Mucosa of gallbladder (tissue), 1 donor: ENCODE results near the gene CNPY4. TPM values are rescaled to one million over a fixed set of nuclear protein-coding genes. Genes with fewer than 3 reads are reported as not detected.

ENCODE experiments used
- DNase-seq: peaks from one replicate; pipeline ENCODE4 v3.0.0-alpha.2; 2020; ENCODE audit warnings: low spot score
- total RNA-seq: library from RNA; stranded (reverse); gene quantifications from one replicate; pipeline ENCODE4 v1.2.1, GENCODE V29; 2021
- donor health status: DM: no; HTN: no; CAD: no.

The CNPY4 gene
- total RNA-seq, 1 donor from 2014 or later, result 34.0 TPM

- DNase-seq, result no peak
Observed at GRCh38 chr7:100091411-100092181, 27.8 kb upstream of the CNPY4 start.

- no peak for DNase-seq
Observed at GRCh38 chr7:100093054-100093453, 26.4 kb upstream of the CNPY4 start.

- DNase-seq, result peak; percentile 39
Observed at GRCh38 chr7:100093498-100093897, 25.9 kb upstream of the CNPY4 start.

- no peak for DNase-seq
Observed at GRCh38 chr7:100093925-100094486, 25.4 kb upstream of the CNPY4 start.

- no peak for DNase-seq
Observed at GRCh38 chr7:100095289-100095688, 24.1 kb upstream of the CNPY4 start.

- DNase-seq, result no peak
Observed at GRCh38 chr7:100095704-100096103, 23.7 kb upstream of the CNPY4 start.

GRCh38 chr7:100098913-100099312, 20.5 kb upstream of the CNPY4 start:
- no peak for DNase-seq

- no peak for DNase-seq
Observed at GRCh38 chr7:100099452-100099851, 20.0 kb upstream of the CNPY4 start.

GRCh38 chr7:100100420-100101015, 18.9 kb upstream of the CNPY4 start:
- peak; percentile 91 for DNase-seq

GRCh38 chr7:100101016-100101862, 18.2 kb upstream of the CNPY4 start, which contains the start of the genes AP4M1 and MCM7:
Gene AP4M1 (plus strand): TSS chr7:100101643. CDS start chr7:100101715, 72 bp downstream.
Gene MCM7 (minus strand): TSS chr7:100101397. CDS start chr7:100101294, 103 bp downstream.
- DNase-seq, result peak; percentile 99

GRCh38 chr7:100102950-100103840, 16.2 kb upstream of the CNPY4 start:
- DNase-seq, result no peak

GRCh38 chr7:100105534-100105933, 13.9 kb upstream of the CNPY4 start:
- DNase-seq, result no peak

- DNase-seq, result no peak
Observed at GRCh38 chr7:100106633-100107032, 12.8 kb upstream of the CNPY4 start.

GRCh38 chr7:100107125-100107737, 12.2 kb upstream of the CNPY4 start:
- DNase-seq, result no peak

GRCh38 chr7:100107890-100108289, 11.5 kb upstream of the CNPY4 start:
- no peak for DNase-seq

- no peak for DNase-seq
Observed at GRCh38 chr7:100109521-100110163, 9.8 kb upstream of the CNPY4 start.

- no peak for DNase-seq
Observed at GRCh38 chr7:100111156-100111555, 8.3 kb upstream of the CNPY4 start.

- DNase-seq, result no peak
Observed at GRCh38 chr7:100111914-100112313, 7.5 kb upstream of the CNPY4 start.

GRCh38 chr7:100115026-100115425, 4.4 kb upstream of the CNPY4 start:
- DNase-seq, result no peak
